HTR-8/SVneo (cell line): Measurements from ENCODE around the gene TXN.
"Not testable (repeated sequence)": the region's sequence is repeated elsewhere in the genome, so short reads cannot be mapped to it uniquely, and the experiment has no call there.

ENCODE experiments used
- DNase-seq: peaks from one replicate; pipeline ENCODE4 v3.0.0; 2011; ENCODE audit warnings: low spot score, mixed read lengths; ENCODE audit not compliant: insufficient read length
- FAIRE-seq: peaks from 2 replicates; lab custom pipeline; 2011; peaks lifted over from hg19 to GRCh38; lab: Jason Lieb, UNC

TXN gene

DNA sequence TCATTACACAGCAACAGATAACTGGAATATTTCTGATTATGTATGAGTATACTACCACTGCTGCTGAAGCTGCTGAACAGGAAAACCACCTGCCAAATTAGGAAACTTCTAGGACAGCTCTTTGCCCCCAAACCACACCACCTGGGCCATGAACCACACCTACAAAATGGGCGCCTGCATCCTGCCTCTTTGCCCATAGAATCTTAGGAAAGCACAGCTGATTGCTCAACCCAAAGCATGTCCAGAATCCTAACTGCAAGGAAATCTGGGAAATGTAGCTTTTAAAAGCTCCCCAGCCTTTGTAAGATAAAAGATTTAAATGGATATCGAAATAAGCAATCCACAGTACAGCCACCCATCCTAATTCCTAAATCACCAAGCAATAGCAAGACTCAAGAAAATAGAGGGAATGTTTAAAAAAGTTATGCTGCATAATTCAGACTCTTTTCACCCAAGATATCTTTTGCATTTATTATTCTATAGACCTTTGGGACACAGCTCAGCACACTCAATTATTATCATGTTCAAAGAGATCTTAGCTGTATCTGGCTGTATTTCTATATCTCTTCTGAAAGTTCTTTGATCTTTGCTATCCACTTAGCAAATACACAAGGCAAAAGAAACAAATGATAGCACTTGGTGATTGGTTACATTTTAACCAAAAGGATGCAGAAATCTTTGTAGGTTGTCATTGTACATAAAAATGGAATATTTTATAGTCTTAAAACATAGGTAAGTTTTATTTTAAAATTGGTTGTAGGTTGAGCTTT is 41.5 kb downstream of the TXN start:
- DNase-seq (no peak), FAIRE-seq (no peak)

DNA sequence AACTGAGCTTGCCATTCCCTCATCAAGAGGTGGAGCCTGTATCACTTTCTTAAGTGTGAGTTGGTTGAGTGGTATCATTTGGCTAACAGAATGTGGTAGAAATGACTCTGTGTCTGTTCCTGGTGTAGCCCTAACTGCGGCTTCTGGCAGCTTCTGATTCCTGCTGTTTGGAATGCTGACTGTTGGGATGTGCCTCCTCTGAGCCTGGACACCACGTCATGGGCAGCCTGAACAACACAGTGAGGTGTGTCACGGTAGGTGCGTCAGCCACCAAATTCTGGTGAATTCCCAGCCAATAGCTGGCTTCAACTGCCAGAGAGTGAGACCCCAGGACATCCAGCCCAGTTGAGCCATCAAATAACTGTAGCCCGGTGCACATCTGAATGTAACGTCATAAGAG is 42.2 kb downstream of the TXN start:
- no peak for FAIRE-seq
- no peak for DNase-seq

DNA sequence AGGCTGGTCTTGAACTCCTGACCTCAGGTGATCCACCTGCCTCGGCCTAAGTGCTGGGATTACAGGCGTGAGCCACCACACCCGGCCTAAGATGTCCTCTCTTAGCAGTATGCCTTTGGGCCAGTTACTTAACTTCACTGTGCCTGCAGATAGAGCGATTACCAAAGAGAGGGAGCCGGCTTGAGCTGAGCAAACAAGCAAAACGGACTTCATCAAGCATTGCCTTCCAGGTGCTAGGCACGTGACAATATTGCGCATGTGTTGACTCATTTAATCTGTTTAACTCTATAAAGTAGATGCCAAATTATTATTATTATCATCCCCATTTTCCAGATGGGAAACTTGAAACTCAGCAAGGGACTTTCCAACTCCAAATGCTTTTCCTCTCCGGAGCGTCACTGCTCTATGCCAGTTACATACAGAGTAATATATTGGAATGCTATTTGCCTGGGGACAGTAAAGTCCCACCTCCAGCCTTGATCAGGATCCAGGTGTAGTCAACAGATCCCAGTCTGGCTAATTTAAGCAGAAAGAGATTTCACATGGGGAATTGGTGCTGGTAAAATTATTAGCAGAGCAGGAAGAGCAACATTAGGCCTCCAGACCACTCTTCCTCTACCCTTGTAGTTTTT is 42.8 kb downstream of the TXN start:
- FAIRE-seq, result no peak

DNA sequence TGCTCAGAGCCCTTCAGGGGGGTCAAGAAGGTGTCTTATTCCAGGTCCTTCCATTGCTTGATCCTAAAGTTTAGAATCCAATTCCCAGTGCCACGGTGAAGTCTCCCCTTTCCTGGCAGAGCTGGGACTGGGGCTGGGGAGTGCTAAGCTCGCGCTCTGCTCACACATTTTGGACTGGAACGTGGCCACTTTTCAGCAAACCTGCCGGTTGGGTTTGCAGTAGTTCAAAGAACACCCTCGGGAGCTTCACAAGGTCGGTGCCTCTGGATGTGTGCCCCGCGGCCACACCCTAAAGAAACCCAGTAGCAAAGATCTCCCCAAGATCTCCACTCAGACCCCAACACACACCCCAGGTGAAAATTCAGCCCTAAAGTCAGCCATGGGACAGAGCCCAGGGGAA is 48.3 kb downstream of the TXN start, which contains the start of gene C9orf152:
Gene C9orf152, minus strand, starts transcription at position 129 of the 400 bp plus-strand sequence. CDS start 580 bp downstream, outside the sequence.
- DNase-seq, result no peak

More for the DNA sequence above, 42.8 kb downstream of the TXN start:
- DNase-seq, result no peak

DNA sequence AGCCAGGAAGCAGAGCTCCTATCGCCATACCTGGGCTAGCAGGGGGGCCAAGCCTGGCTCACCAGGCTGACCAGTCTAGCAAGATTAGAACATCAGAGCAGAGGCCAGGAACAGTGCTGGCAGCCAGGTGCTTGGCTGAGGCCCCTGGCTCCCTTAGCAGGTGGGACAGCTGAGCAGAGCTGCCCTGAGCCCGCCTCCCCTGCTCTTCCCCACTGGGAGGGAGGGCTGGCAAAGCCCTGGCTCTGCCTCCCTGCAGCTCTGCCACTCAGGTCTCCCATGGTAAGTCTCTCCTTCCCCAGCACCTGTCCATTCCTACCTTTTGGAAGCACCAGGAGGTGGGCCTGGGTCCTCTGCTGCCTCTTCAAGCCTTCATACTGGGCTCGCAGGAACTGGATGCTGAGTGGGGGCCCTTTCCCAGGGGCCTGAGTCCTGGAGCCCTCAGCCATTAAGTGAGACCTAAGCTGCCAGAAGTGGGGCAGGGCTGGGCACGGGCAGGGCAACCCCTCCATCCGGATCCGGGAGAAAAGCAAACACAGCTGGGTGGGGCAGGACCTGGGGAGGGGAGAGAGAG is 49.2 kb downstream of the TXN start:
- FAIRE-seq, result no peak
- DNase-seq, result no peak

More for the DNA sequence above, 48.3 kb downstream of the TXN start, which contains the start of gene C9orf152:
- FAIRE-seq, result no peak

DNA sequence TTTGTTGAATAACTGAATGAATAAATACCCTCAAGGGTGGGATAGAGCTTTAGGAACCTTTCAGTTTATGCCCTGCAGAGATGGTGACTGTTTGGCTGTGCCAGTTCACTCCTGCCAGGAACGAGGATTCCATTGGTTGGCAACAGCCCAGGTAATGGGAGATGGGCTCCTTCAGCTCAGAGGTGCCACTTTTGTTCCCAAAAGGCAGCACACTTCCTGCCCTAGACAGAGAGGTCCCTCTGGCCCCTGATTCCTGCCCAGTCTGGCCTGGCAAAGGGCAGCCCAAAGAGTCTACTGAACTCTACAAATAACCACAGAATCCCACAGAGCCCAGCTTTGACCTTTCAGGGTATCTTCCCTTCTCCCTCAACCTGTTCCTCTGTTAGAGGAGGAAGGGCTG is 49.9 kb downstream of the TXN start:
- DNase-seq (no peak), FAIRE-seq (no peak)

DNA sequence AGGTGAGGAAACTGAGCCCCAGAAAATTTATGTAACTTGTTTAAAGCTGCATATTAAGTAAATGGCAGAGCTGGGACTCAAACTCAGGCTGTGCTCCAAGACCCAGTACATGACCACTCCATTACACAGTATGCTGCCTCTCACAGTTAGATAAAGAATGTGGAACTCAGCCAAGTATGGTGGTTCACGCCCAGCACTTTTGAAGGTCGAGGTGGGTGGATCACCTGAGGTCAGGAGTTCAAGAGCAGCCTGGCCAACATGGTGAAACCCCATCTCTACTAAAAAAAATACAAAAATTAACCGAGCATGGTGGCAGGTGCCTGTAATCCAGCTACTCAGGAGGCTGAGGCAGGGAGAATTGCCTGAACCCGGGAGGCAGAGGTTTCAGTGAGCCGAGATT is 50.7 kb downstream of the TXN start:
- not testable (repeated sequence) for FAIRE-seq, DNase-seq

DNA sequence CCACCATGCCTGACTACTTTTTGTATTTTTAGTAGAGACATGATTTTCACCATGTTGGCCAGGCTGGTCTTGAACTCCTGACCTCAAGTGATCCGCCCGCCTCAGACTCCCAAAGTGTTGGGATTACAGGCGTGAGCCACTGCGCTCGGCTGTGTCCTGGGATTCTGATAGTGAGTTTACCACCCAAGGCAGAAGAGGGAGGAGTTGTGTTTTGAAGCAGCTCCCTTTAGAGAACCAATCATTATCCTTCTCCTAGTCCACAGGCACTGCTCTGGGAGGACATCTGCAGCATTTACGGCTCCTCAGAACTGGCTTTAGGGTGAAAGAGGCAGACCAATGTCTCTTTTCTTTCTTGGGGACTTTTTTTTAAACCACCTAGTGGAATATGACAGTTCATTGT is 54.1 kb downstream of the TXN start:
- no peak for DNase-seq
- no peak for FAIRE-seq

DNA sequence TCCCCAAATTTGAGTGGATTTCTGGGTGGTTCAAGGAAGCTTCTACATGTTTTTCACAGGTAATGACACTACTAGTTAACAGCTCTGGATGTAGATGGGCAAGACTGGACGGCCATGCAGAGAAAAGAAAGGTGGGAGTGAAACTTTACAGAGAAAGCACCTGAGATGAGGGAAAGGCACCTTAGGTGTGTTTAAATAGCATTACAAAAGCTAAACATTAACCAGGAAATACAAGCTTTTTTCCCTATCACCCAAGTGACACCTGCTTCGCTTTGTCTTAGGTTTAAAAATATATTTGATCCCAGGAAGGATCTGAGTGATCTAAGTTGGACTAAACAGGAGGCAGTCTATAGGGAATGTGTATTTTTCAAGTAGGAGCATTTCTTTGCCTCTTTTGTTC is 56.7 kb downstream of the TXN start:
- no peak for DNase-seq
- no peak for FAIRE-seq

DNA sequence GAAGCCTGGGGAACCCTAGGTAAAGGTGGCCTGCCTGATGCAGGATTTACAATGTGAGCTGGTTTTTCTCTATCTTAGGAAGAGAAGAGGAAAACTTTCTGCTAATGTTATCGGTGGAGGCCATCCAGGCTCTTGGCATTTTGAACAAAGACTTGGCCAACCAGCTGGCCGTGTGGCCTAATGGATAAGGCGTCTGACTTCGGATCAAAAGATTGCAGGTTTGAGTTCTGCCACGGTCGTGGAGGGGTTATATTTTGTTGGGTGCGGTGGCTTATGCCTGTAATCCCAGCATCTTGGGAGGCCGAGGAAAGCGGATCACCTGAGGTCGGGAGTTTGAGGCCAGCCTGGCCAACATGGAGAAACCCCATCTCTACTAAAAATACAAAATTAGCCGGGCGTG is 58.0 kb downstream of the TXN start:
- FAIRE-seq (no peak), DNase-seq (no peak)

DNA sequence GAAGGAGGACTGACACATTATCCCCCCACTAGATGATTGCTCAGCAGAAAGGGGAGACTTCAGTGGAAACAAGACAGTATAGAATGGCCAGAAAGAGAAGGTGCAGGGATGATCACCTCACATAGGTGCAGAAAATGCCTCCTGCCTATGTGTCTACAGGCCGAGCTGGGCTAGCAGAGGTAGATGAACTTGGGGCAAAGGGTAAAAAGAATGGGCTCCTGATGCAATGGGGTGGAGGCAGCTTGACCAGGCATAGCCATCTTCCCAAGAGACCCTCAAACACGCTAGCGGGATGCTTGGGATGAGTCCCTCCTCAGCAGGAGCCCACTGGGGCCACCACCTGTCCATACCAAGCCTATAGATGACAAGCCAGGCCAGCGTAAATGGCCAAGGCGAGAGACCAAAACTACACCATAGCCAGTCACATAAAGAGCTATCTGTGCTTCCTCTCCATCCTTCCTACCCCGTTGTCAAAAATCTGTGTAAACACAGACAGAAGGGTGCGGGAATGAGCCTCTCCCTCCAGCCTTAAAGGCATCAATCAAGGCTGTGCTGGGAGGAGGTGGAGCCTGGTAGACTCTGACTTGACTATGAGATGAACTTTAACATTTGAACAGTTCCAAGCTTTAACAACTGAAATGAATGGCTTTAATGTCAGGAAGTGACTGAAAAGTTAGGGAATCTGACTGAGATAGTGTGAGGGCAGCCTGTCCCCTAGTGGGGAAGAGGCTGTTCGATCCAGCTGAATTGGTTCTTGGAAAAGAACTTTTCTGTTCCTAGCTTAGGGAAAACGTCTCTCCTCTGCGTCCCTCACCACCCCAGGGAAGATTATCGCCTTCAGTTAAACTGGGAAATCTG is 58.7 kb downstream of the TXN start:
- no peak for DNase-seq
- no peak for FAIRE-seq

DNA sequence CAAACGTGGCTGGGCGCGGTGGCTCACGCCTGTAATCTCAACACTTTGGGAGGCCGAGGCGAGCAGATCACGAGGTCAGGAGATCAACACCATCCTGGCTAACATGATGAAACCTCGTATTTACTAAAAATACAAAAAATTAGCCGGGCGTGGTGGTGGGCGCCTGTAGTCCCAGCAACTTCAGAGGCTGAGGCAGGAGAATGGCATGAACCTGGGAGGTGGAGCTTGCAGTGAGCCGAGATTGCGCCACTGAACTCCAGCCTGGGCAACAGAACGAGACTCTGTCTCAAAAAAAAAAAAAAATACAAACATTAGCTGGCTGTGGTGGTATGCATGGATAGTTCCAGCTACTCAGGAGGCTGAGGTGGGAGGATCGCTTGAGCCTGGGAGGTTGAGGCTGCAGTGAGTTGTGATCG is 60.2 kb downstream of the TXN start:
- not testable (repeated sequence) for DNase-seq, FAIRE-seq
